NCI-H2196 (cell line): ENCODE data around the gene RCVRN.

Source experiments
- DNase-seq: peaks from one replicate; lab custom pipeline; 2025; ENCODE audit not compliant: unreplicated experiment; lab: John Stamatoyannopoulos, UW

The RCVRN gene

DNA sequence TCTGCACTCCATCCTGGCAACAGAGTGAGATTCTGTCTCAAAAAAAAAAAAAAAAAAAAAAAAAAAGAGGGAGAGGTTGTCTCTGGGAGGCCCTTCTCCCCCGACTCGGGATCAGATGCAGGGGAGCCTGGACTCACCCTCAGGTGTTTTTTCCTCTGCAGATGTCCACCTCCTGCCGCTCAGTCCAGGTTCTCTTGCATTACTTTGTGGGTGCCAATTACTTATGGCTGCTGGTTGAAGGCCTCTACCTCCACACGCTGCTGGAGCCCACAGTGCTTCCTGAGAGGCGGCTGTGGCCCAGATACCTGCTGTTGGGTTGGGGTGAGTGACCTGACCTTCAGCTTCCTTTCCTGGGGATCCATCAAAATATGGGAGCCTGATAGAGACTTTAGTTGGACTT is 45.3 kb downstream of the RCVRN start:
- DNase-seq, result no peak

DNA sequence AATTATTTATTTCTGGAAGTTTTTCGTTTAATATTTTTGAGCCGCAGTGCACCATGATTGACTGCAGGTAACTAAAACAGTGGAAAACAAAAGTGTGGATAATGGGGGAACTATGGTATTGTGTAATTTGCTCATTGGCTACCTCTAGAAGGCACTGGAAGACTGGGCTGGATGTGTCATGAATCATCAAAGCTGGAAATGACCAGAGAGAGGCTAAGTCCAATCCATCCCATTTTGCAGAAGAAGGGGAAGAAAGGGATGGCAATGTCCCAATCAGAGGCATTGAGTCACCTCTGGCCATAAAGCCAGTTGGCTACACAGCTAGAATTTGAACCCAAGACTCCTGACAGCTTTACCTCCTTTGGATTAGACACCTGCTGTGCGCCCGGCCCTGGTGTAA is 50.0 kb downstream of the RCVRN start:
- DNase-seq, result no peak

DNA sequence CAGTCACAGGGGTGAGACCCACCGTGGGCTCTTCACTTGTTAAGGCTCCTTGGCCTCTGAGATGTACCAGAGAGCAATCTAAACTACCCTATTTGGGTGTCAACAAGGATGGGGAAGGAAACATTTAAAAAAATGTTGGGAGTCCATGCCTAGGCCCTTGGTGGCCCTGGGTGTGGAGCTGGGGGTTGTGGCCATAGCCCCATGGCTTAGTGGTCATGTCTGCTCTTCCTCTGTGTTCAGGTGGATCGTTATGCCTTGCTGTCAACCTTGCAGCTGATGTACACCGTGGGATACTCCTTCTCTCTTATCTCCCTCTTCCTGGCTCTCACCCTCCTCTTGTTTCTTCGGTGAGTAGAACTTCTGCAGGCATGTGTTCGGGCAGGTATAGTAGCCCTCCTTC is 50.8 kb downstream of the RCVRN start:
- DNase-seq, result no peak

DNA sequence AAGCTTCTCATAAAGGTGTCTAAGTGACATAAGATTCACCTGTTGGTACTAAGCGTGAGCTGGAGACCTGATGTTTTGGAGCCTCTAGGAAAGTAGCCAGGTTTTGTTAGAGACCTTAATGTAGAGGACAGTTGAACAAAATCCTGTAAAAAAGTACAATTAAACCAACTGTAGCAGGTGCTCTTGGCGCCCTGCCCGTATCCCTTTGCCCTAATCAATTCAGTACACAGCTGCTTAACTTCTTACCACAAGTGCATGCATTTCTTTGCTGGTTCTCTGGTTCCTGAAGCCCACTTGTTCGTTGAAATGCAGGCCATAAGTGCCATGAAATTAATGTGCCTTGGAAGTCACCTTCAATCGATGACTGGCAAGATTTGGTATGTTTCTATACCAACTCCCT is 54.9 kb downstream of the RCVRN start:
- no peak for DNase-seq
